ENCODE data around the gene ADAM30.

ADAM30 gene

DNA sequence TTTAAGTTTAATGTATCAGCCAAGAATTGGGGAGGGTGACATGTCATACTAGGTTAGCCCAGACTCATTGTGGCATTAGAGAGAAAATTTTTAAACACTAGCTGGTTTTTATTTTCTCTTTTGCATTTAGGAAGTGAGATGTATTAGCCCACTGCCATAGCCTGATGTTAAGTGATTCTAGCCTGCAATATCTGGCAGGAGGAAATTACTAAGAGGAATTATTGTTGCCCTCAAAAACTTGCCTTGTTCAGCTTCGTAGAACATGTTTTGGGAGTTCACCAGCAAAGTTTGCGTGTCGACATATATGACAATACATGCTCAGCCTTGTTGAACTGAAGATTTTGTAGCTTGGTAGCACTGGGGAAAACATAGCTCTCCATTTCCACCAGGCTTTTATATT lies 12.5 kb downstream of the ADAM30 start:
- no peaks in the 10 kb centered on the region for H3K9me3 ChIP-seq (ENCODE audit: control insufficient read depth, low read length)
- H2AK5ac ChIP-seq (ENCODE audit: low read length, severe bottlenecking), result no peak overlapping the region
- no peak overlapping the region for H2BK12ac ChIP-seq (ENCODE audit: low read length in 2 of 2)
- H2BK5ac ChIP-seq (ENCODE audit: low read depth, low read length, poor library complexity, severe bottlenecking), result no peak overlapping the region
- H4K8ac ChIP-seq (ENCODE audit: low read length), result no peak overlapping the region
- no peak overlapping the region for H2BK120ac ChIP-seq (ENCODE audit: low read depth, low read length)
- no peaks in the 10 kb centered on the region for H3K79me1 ChIP-seq (replicated peaks; ENCODE audit: low read length, poor library complexity, severe bottlenecking)
- H3K4me2 ChIP-seq (ENCODE audit: low read length, poor library complexity, severe bottlenecking), result no peak overlapping the region
- no peaks in the 10 kb centered on the region for H3K4me1 ChIP-seq (ENCODE audit: control insufficient read depth, insufficient read depth, low read depth, low read length)
- H3K36me3 ChIP-seq (ENCODE audit: control insufficient read depth in 1 of 2, insufficient read depth in 2 of 2, low read depth in 1 of 2, low read length in 2 of 2), result no peaks in the 10 kb centered on the region
- H3K23ac ChIP-seq (ENCODE audit: low read length in 2 of 2), result no peak overlapping the region
- H3K27me3 ChIP-seq (ENCODE audit: control insufficient read depth in 1 of 2, insufficient read depth in 1 of 2, low read length in 2 of 2), result peaks cover 0 to 9% of the 10 kb centered on the region in 2 experiments
- no peak overlapping the region for H3K14ac ChIP-seq (ENCODE audit: low read length in 2 of 2)
- H2BK15ac ChIP-seq (ENCODE audit: low read depth, poor library complexity, severe bottlenecking), result no peak overlapping the region
- no peak overlapping the region for H4K91ac ChIP-seq (ENCODE audit: low read length)
- H3K27ac ChIP-seq (ENCODE audit: low read length, poor library complexity, severe bottlenecking), result no peak overlapping the region
- no peak overlapping the region for H3K18ac ChIP-seq (ENCODE audit: low read depth in 1 of 2, low read length in 2 of 2)
- WGBS, result 89% methylated on average over 3 of the region's 3 CpGs
- DNase-seq, result no peak
- no peak overlapping the region for H2AFZ ChIP-seq (ENCODE audit: low read depth, low read length)
- no peak overlapping the region for H3K4ac ChIP-seq (ENCODE audit: low read depth in 1 of 2, low read length in 2 of 2)
- H3K4me3 ChIP-seq (ENCODE audit: insufficient read depth in 1 of 2, low read depth in 1 of 2, low read length in 2 of 2), result no peak overlapping the region
- no peak overlapping the region for H3K9ac ChIP-seq (ENCODE audit: low read length)

DNA sequence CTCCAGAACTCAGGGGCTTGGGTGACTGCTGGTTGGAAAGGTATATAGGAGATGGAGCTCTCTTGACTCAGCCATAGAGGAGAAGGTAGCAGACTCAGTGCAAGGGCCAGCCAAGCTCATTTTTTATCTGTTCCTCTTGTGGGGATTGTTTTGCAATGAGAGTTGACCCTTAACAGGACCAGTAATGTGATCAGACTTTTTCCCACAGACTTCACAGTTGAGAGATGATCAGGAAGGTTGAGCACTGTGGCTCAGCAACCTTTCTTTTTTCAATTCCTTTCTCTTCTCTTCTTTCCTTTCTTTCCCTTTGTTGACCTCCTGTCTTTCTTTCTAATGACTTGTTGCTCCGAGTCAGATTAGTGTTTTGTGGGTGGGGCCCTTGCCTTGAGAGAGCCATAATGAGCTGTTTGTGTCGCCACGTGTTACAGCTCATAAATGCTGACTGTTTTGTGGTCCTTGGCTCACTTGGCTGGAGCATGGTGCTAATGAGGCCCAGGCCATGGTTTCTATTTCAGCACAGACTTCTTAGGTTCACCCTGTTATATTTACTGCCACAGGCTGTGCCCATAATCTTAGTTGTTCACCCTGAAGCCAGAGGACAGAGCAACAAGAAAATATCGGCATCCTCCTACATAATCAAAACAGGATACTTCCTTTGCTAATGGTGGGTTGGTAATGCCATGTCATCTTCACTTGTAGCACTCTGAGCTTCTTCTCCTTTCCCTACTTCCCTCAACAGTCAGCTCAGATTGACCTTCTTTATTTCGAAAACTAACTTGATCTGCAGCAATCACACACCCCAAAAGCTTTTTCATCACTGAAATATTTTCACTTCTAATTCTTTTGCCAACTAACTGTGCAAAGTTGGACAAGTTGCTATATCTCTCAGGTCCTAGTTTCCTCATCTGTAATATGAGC lies 13.9 kb downstream of the ADAM30 start:
- H3K27ac ChIP-seq (ENCODE audit: low read length, poor library complexity, severe bottlenecking), result no peak overlapping the region
- H3K4me2 ChIP-seq (ENCODE audit: low read length, poor library complexity, severe bottlenecking), result no peak overlapping the region
- H3K14ac ChIP-seq (ENCODE audit: low read length in 2 of 2), result no peak overlapping the region
- H3K9me3 ChIP-seq (ENCODE audit: control insufficient read depth, low read length), result no peaks in the 10 kb centered on the region
- H3K4me1 ChIP-seq (ENCODE audit: control insufficient read depth, insufficient read depth, low read depth, low read length), result no peaks in the 10 kb centered on the region
- no peaks in the 10 kb centered on the region for H3K36me3 ChIP-seq (ENCODE audit: control insufficient read depth in 1 of 2, insufficient read depth in 2 of 2, low read depth in 1 of 2, low read length in 2 of 2)
- no peak overlapping the region for H2BK120ac ChIP-seq (ENCODE audit: low read depth, low read length)
- 76% methylated on average over 5 of the region's 5 CpGs for WGBS
- no peak overlapping the region for H2BK12ac ChIP-seq (ENCODE audit: low read length in 2 of 2)
- H3K4ac ChIP-seq (ENCODE audit: low read depth in 1 of 2, low read length in 2 of 2), result no peak overlapping the region
- DNase-seq, result no peak
- H3K18ac ChIP-seq (ENCODE audit: low read depth in 1 of 2, low read length in 2 of 2), result no peak overlapping the region
- H2AK5ac ChIP-seq (ENCODE audit: low read length, severe bottlenecking), result no peak overlapping the region
- H3K9ac ChIP-seq (ENCODE audit: low read length), result peak overlapping the region; percentile 9
- H4K8ac ChIP-seq (ENCODE audit: low read length), result no peak overlapping the region
- no peak overlapping the region for H4K91ac ChIP-seq (ENCODE audit: low read length)
- H3K27me3 ChIP-seq (ENCODE audit: control insufficient read depth in 1 of 2, insufficient read depth in 1 of 2, low read length in 2 of 2), result peaks cover 0 to 9% of the 10 kb centered on the region in 2 experiments
- H2BK5ac ChIP-seq (ENCODE audit: low read depth, low read length, poor library complexity, severe bottlenecking), result no peak overlapping the region
- H3K4me3 ChIP-seq (ENCODE audit: insufficient read depth in 1 of 2, low read depth in 1 of 2, low read length in 2 of 2), result peak overlapping the region in 1 of 2 experiments; percentile 34
- no peaks in the 10 kb centered on the region for H3K79me1 ChIP-seq (replicated peaks; ENCODE audit: low read length, poor library complexity, severe bottlenecking)
- no peak overlapping the region for H2BK15ac ChIP-seq (ENCODE audit: low read depth, poor library complexity, severe bottlenecking)
- no peak overlapping the region for H3K23ac ChIP-seq (ENCODE audit: low read length in 2 of 2)
- no peak overlapping the region for H2AFZ ChIP-seq (ENCODE audit: low read depth, low read length)

DNA sequence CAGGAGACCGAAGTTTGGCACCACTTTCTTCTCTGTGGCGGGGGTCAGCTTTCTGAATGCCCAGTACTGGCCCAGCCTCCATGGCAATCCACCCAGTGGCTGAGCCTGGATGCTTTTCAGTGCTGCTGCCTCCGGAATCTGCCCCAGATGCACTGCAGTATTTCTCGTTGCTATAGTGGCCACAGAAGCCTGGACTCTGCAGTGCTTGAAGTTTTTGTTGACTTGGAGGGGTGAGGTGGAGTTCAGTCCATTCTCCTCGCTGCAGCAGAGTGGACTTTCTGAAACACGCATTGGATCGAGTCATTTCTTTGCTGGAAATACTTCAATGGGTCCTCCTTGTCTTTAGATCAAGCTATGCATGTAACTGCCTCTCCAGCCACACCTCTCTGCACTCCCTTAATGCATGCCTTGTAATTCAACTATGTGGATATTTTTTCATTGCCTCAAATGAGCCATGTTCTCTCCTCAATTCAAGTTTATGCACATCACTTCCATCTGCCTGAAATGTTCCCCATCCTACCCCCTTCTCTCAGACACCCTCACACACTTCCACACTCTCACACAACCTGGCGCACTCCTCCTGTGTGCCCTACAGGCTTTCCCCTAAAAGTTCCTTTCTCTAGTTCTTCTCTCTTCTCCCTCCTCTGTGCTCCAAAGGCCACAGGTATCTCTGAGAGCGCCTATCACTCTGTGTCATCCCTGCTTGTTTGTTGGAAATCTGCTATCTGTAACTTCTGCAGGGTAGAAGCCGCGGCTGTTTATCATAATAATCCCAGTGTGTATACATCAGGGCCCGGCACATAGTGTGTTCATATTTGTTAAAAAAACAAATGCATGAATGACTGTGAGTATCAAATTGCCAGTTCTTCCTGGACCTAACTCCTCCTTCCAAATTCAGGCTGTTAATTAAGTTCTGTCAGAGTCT lies 16.5 kb downstream of the ADAM30 start:
- Histone ChIP-seq H4K8ac (ENCODE audit: low read length) (no peak overlapping the region), H3K14ac (ENCODE audit: low read length in 2 of 2) (peak overlapping the region in 1 of 2 experiments; percentile 20), H3K9ac (ENCODE audit: low read length) (no peak overlapping the region), H2AK5ac (ENCODE audit: low read length, severe bottlenecking) (no peak overlapping the region), H3K36me3 (ENCODE audit: control insufficient read depth in 1 of 2, insufficient read depth in 2 of 2, low read depth in 1 of 2, low read length in 2 of 2) (no peaks in the 10 kb centered on the region), H2BK120ac (ENCODE audit: low read depth, low read length) (no peak overlapping the region), H2AFZ (ENCODE audit: low read depth, low read length) (no peak overlapping the region), H3K4ac (ENCODE audit: low read depth in 1 of 2, low read length in 2 of 2) (no peak overlapping the region), H3K9me3 (ENCODE audit: control insufficient read depth, low read length) (no peaks in the 10 kb centered on the region), H3K4me2 (ENCODE audit: low read length, poor library complexity, severe bottlenecking) (no peak overlapping the region), H3K4me3 (ENCODE audit: insufficient read depth in 1 of 2, low read depth in 1 of 2, low read length in 2 of 2) (no peak overlapping the region), H3K18ac (ENCODE audit: low read depth in 1 of 2, low read length in 2 of 2) (peak overlapping the region in 1 of 2 experiments; percentile 52), H2BK12ac (ENCODE audit: low read length in 2 of 2) (no peak overlapping the region), H3K27me3 (ENCODE audit: control insufficient read depth in 1 of 2, insufficient read depth in 1 of 2, low read length in 2 of 2) (peaks cover 0 to 4% of the 10 kb centered on the region in 2 experiments), H2BK5ac (ENCODE audit: low read depth, low read length, poor library complexity, severe bottlenecking) (no peak overlapping the region), H3K79me1 (replicated peaks; ENCODE audit: low read length, poor library complexity, severe bottlenecking) (no peaks in the 10 kb centered on the region), H3K23ac (ENCODE audit: low read length in 2 of 2) (no peak overlapping the region), H4K91ac (ENCODE audit: low read length) (no peak overlapping the region), H2BK15ac (ENCODE audit: low read depth, poor library complexity, severe bottlenecking) (no peak overlapping the region), H3K4me1 (ENCODE audit: control insufficient read depth, insufficient read depth, low read depth, low read length) (no peaks in the 10 kb centered on the region), H3K27ac (ENCODE audit: low read length, poor library complexity, severe bottlenecking) (no peak overlapping the region)
- no peak for DNase-seq
- WGBS, result 90% methylated on average over 11 of the region's 12 CpGs

DNA sequence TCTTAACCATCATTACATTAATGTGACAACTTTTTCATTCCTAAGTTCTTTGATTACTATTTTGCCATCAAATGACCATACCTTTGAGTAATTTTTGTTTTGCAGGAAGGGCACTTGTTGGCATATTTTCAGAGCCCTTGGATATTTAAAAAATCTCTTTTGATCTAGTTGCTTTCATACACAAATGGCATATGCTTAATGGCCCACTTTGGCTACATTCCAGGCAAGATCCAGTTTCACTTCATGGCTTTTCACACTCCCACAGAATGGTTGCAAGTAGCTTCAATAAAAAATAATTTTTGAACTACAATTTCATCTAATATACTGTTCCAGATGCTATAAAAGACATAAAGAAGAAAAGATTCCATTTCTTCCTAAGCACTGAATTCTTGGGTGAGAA lies 18.1 kb downstream of the ADAM30 start:
- Histone ChIP-seq H3K4me1 (ENCODE audit: control insufficient read depth, insufficient read depth, low read depth, low read length) (no peaks in the 10 kb centered on the region), H3K79me1 (replicated peaks; ENCODE audit: low read length, poor library complexity, severe bottlenecking) (no peaks in the 10 kb centered on the region), H2AK5ac (ENCODE audit: low read length, severe bottlenecking) (no peak overlapping the region), H3K14ac (ENCODE audit: low read length in 2 of 2) (no peak overlapping the region), H4K91ac (ENCODE audit: low read length) (no peak overlapping the region), H2BK120ac (ENCODE audit: low read depth, low read length) (no peak overlapping the region), H3K27ac (ENCODE audit: low read length, poor library complexity, severe bottlenecking) (no peak overlapping the region), H3K9ac (ENCODE audit: low read length) (no peak overlapping the region), H2BK5ac (ENCODE audit: low read depth, low read length, poor library complexity, severe bottlenecking) (no peak overlapping the region), H2AFZ (ENCODE audit: low read depth, low read length) (no peak overlapping the region), H3K23ac (ENCODE audit: low read length in 2 of 2) (no peak overlapping the region), H3K27me3 (ENCODE audit: control insufficient read depth in 1 of 2, insufficient read depth in 1 of 2, low read length in 2 of 2) (peaks cover 0 to 4% of the 10 kb centered on the region in 2 experiments), H2BK12ac (ENCODE audit: low read length in 2 of 2) (no peak overlapping the region), H3K4me2 (ENCODE audit: low read length, poor library complexity, severe bottlenecking) (no peak overlapping the region), H3K36me3 (ENCODE audit: control insufficient read depth in 1 of 2, insufficient read depth in 2 of 2, low read depth in 1 of 2, low read length in 2 of 2) (no peaks in the 10 kb centered on the region), H2BK15ac (ENCODE audit: low read depth, poor library complexity, severe bottlenecking) (no peak overlapping the region), H3K4me3 (ENCODE audit: insufficient read depth in 1 of 2, low read depth in 1 of 2, low read length in 2 of 2) (no peak overlapping the region), H3K9me3 (ENCODE audit: control insufficient read depth, low read length) (no peaks in the 10 kb centered on the region), H4K8ac (ENCODE audit: low read length) (no peak overlapping the region), H3K4ac (ENCODE audit: low read depth in 1 of 2, low read length in 2 of 2) (no peak overlapping the region), H3K18ac (ENCODE audit: low read depth in 1 of 2, low read length in 2 of 2) (no peak overlapping the region)
- DNase-seq, result no peak
